ENCODE measurements around the gene DIAPH1.

- TF ChIP-seq CTCF (IDR thresholded peaks at IDR 0.05), result no peak
- TF ChIP-seq POLR2A (IDR thresholded peaks at IDR 0.05), result no peak
Measured at GRCh38 chr5:141570655-141571054, 48.1 kb downstream of the DIAPH1 start.

Measured in vagina (tissue), 2 donors.